ENCODE data around the gene CRYBA4.

The CRYBA4 gene

GRCh38 chr22:26621663-26622062, at the start of gene CRYBA4:
Gene CRYBA4, plus strand, starts transcription at chr22:26621963. Its CDS starts 634 bp downstream, at chr22:26622597.
- Histone ChIP-seq H3K4me1 (ENCODE audit: insufficient read depth, low read length) (no peaks in the 10 kb centered on the region), H3K9ac (ENCODE audit: low read length) (no peak within 1 kb of the TSS), H3K9me3 (ENCODE audit: low read length) (no peaks in the 10 kb centered on the region), H3K27me3 (ENCODE audit: control insufficient read depth in 1 of 2, insufficient read depth in 2 of 2, low read length in 2 of 2) (peaks cover 0 to 4% of the 10 kb centered on the region in 2 donors), H3K4me3 (ENCODE audit: low read depth in 1 of 2, low read length in 2 of 2) (no peak within 1 kb of the TSS), H3K36me3 (ENCODE audit: insufficient read depth, low read length) (no peaks in the 10 kb centered on the region), H3K27ac (ENCODE audit: low read depth, low read length) (no peak within 1 kb of the TSS)

- Histone ChIP-seq H3K4me3 (ENCODE audit: low read depth in 1 of 2, low read length in 2 of 2) (no peak overlapping the region), H3K9ac (ENCODE audit: low read length) (no peak overlapping the region), H3K36me3 (ENCODE audit: insufficient read depth, low read length) (no peaks in the 10 kb centered on the region), H3K9me3 (ENCODE audit: low read length) (no peaks in the 10 kb centered on the region), H3K27ac (ENCODE audit: low read depth, low read length) (no peak overlapping the region), H3K27me3 (ENCODE audit: control insufficient read depth in 1 of 2, insufficient read depth in 2 of 2, low read length in 2 of 2) (no peaks in the 10 kb centered on the region), H3K4me1 (ENCODE audit: insufficient read depth, low read length) (no peaks in the 10 kb centered on the region)
Measured at GRCh38 chr22:26573026-26573662, 48.6 kb upstream of the CRYBA4 start.

GRCh38 chr22:26574001-26574723, 47.6 kb upstream of the CRYBA4 start:
- H3K27ac ChIP-seq (ENCODE audit: low read depth, low read length), result no peak overlapping the region
- no peaks in the 10 kb centered on the region for H3K9me3 ChIP-seq (ENCODE audit: low read length)
- no peaks in the 10 kb centered on the region for H3K4me1 ChIP-seq (ENCODE audit: insufficient read depth, low read length)
- H3K27me3 ChIP-seq (ENCODE audit: control insufficient read depth in 1 of 2, insufficient read depth in 2 of 2, low read length in 2 of 2), result no peaks in the 10 kb centered on the region
- H3K9ac ChIP-seq (ENCODE audit: low read length), result no peak overlapping the region
- H3K4me3 ChIP-seq (ENCODE audit: low read depth in 1 of 2, low read length in 2 of 2), result no peak overlapping the region
- H3K36me3 ChIP-seq (ENCODE audit: insufficient read depth, low read length), result no peaks in the 10 kb centered on the region

- H3K4me1 ChIP-seq (ENCODE audit: insufficient read depth, low read length), result no peaks in the 10 kb centered on the region
- no peaks in the 10 kb centered on the region for H3K9me3 ChIP-seq (ENCODE audit: low read length)
- H3K27me3 ChIP-seq (ENCODE audit: control insufficient read depth in 1 of 2, insufficient read depth in 2 of 2, low read length in 2 of 2), result no peaks in the 10 kb centered on the region
- H3K27ac ChIP-seq (ENCODE audit: low read depth, low read length), result no peak overlapping the region
- no peaks in the 10 kb centered on the region for H3K36me3 ChIP-seq (ENCODE audit: insufficient read depth, low read length)
- no peak overlapping the region for H3K9ac ChIP-seq (ENCODE audit: low read length)
- H3K4me3 ChIP-seq (ENCODE audit: low read depth in 1 of 2, low read length in 2 of 2), result no peak overlapping the region
Measured at GRCh38 chr22:26576026-26576680, 45.6 kb upstream of the CRYBA4 start.

- Histone ChIP-seq H3K9me3 (ENCODE audit: low read length) (no peaks in the 10 kb centered on the region), H3K4me3 (ENCODE audit: low read depth in 1 of 2, low read length in 2 of 2) (no peak overlapping the region), H3K4me1 (ENCODE audit: insufficient read depth, low read length) (no peaks in the 10 kb centered on the region), H3K9ac (ENCODE audit: low read length) (no peak overlapping the region), H3K27me3 (ENCODE audit: control insufficient read depth in 1 of 2, insufficient read depth in 2 of 2, low read length in 2 of 2) (no peaks in the 10 kb centered on the region), H3K27ac (ENCODE audit: low read depth, low read length) (no peak overlapping the region), H3K36me3 (ENCODE audit: insufficient read depth, low read length) (no peaks in the 10 kb centered on the region)
Measured at GRCh38 chr22:26577081-26577480, 44.7 kb upstream of the CRYBA4 start.

GRCh38 chr22:26579331-26579886, 42.4 kb upstream of the CRYBA4 start:
- H3K9me3 ChIP-seq (ENCODE audit: low read length), result no peaks in the 10 kb centered on the region
- H3K4me1 ChIP-seq (ENCODE audit: insufficient read depth, low read length), result no peaks in the 10 kb centered on the region
- H3K4me3 ChIP-seq (ENCODE audit: low read depth in 1 of 2, low read length in 2 of 2), result no peak overlapping the region
- no peaks in the 10 kb centered on the region for H3K36me3 ChIP-seq (ENCODE audit: insufficient read depth, low read length)
- H3K9ac ChIP-seq (ENCODE audit: low read length), result no peak overlapping the region
- H3K27ac ChIP-seq (ENCODE audit: low read depth, low read length), result no peak overlapping the region
- H3K27me3 ChIP-seq (ENCODE audit: control insufficient read depth in 1 of 2, insufficient read depth in 2 of 2, low read length in 2 of 2), result no peaks in the 10 kb centered on the region

- no peaks in the 10 kb centered on the region for H3K4me1 ChIP-seq (ENCODE audit: insufficient read depth, low read length)
- H3K4me3 ChIP-seq (ENCODE audit: low read depth in 1 of 2, low read length in 2 of 2), result no peak overlapping the region
- no peak overlapping the region for H3K9ac ChIP-seq (ENCODE audit: low read length)
- no peaks in the 10 kb centered on the region for H3K36me3 ChIP-seq (ENCODE audit: insufficient read depth, low read length)
- no peak overlapping the region for H3K27ac ChIP-seq (ENCODE audit: low read depth, low read length)
- no peaks in the 10 kb centered on the region for H3K27me3 ChIP-seq (ENCODE audit: control insufficient read depth in 1 of 2, insufficient read depth in 2 of 2, low read length in 2 of 2)
- H3K9me3 ChIP-seq (ENCODE audit: low read length), result no peaks in the 10 kb centered on the region
Measured at GRCh38 chr22:26580240-26580962, 41.4 kb upstream of the CRYBA4 start.

- Histone ChIP-seq H3K9ac (ENCODE audit: low read length) (no peak overlapping the region), H3K36me3 (ENCODE audit: insufficient read depth, low read length) (no peaks in the 10 kb centered on the region), H3K27me3 (ENCODE audit: control insufficient read depth in 1 of 2, insufficient read depth in 2 of 2, low read length in 2 of 2) (no peaks in the 10 kb centered on the region), H3K27ac (ENCODE audit: low read depth, low read length) (no peak overlapping the region), H3K4me1 (ENCODE audit: insufficient read depth, low read length) (no peaks in the 10 kb centered on the region), H3K4me3 (ENCODE audit: low read depth in 1 of 2, low read length in 2 of 2) (no peak overlapping the region), H3K9me3 (ENCODE audit: low read length) (no peaks in the 10 kb centered on the region)
Measured at GRCh38 chr22:26581026-26581425, 40.7 kb upstream of the CRYBA4 start.

GRCh38 chr22:26581633-26582168, 40.1 kb upstream of the CRYBA4 start:
- H3K9ac ChIP-seq (ENCODE audit: low read length), result no peak overlapping the region
- H3K4me3 ChIP-seq (ENCODE audit: low read depth in 1 of 2, low read length in 2 of 2), result no peak overlapping the region
- no peak overlapping the region for H3K27ac ChIP-seq (ENCODE audit: low read depth, low read length)
- H3K9me3 ChIP-seq (ENCODE audit: low read length), result no peaks in the 10 kb centered on the region
- no peaks in the 10 kb centered on the region for H3K4me1 ChIP-seq (ENCODE audit: insufficient read depth, low read length)
- H3K27me3 ChIP-seq (ENCODE audit: control insufficient read depth in 1 of 2, insufficient read depth in 2 of 2, low read length in 2 of 2), result no peaks in the 10 kb centered on the region
- H3K36me3 ChIP-seq (ENCODE audit: insufficient read depth, low read length), result no peaks in the 10 kb centered on the region

GRCh38 chr22:26584010-26584409, 37.8 kb upstream of the CRYBA4 start:
- Histone ChIP-seq H3K4me1 (ENCODE audit: insufficient read depth, low read length) (peaks cover 1% of the 10 kb centered on the region), H3K27me3 (ENCODE audit: control insufficient read depth in 1 of 2, insufficient read depth in 2 of 2, low read length in 2 of 2) (no peaks in the 10 kb centered on the region), H3K27ac (ENCODE audit: low read depth, low read length) (no peak overlapping the region), H3K4me3 (ENCODE audit: low read depth in 1 of 2, low read length in 2 of 2) (no peak overlapping the region), H3K9ac (ENCODE audit: low read length) (no peak overlapping the region), H3K36me3 (ENCODE audit: insufficient read depth, low read length) (no peaks in the 10 kb centered on the region), H3K9me3 (ENCODE audit: low read length) (no peaks in the 10 kb centered on the region)
